ENCODE data around the gene TMEM72. TPM values are rescaled to one million over a fixed set of nuclear protein-coding genes. Genes with fewer than 3 reads are reported as not detected.

The TMEM72 gene
- total RNA-seq, 1 experiment from 2014 or later: not detected

DNA sequence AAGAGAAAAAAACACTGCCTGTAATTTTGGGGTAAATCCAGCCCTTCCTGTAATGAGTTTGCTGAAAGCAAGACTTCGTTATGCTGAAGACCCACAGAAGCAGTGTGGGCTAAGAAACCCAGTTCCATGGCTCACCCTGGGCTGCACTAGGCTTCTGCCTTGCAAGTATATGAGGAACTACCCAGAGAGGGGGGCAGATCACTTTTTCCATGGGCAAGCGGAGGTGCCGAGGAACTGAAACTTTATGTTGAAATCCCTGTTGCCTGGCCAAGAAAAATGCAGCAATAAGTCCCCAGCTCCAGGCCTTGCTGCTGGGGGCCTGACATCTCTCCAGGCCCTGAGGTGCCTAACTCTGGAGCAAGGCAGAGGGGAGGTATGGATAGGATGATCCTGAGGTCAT, 57.0 kb downstream of the TMEM72 start:
- DNase-seq: peak in 1 of 2 experiments; percentile 29
- BruUV-seq (replicated peaks): no TSS peak
- CTCF ChIA-PET: interaction anchor here (0.6 kb wide), 1 partner anchor 8 kb away, joined by 3 read pairs; the partner anchor contains the start of gene RASSF4
- no peak for TF ChIP-seq CTCF (IDR thresholded peaks at IDR 0.05; ENCODE audit: insufficient read depth in 1 of 2, low read depth in 1 of 2, low read length in 1 of 2, severe bottlenecking in 1 of 2, unreplicated experiment in 1 of 2)
- Histone ChIP-seq H3K4me3 (ENCODE audit: low read depth, low read length) (no peak overlapping the region), H3K4me1 (peaks cover 48% of the 10 kb centered on the region), H3K27me3 (replicated peaks; ENCODE audit: control insufficient read depth, insufficient read depth, low read length) (no peaks in the 10 kb centered on the region), H3K36me3 (ENCODE audit: control insufficient read depth, insufficient read depth, low read length) (0 out of 2 replicates have a peak, but pooled peaks cover 4% of the 10 kb centered on the region), H3K9me3 (no peaks in the 10 kb centered on the region)
- H3K27me3 Mint-ChIP-seq (ENCODE audit: insufficient read depth, unreplicated experiment): no peaks in the 10 kb centered on the region
- POLR2A ChIA-PET: no interaction called here
- no peak overlapping the region for H3K4me3 Mint-ChIP-seq (ENCODE audit: unreplicated experiment)
- intact Hi-C loops (cut with micrococcal nuclease; ENCODE audit: unreplicated experiment): no loop called here
- peaks cover 7% of the 10 kb centered on the region for H3K36me3 Mint-ChIP-seq (ENCODE audit: insufficient read depth, unreplicated experiment)
- H3K27ac Mint-ChIP-seq (ENCODE audit: unreplicated experiment): no peak overlapping the region
- H3K4me1 Mint-ChIP-seq (ENCODE audit: low read depth, unreplicated experiment): peaks cover 35% of the 10 kb centered on the region
- H3K9me3 Mint-ChIP-seq (ENCODE audit: unreplicated experiment): peaks cover 11% of the 10 kb centered on the region

DNA sequence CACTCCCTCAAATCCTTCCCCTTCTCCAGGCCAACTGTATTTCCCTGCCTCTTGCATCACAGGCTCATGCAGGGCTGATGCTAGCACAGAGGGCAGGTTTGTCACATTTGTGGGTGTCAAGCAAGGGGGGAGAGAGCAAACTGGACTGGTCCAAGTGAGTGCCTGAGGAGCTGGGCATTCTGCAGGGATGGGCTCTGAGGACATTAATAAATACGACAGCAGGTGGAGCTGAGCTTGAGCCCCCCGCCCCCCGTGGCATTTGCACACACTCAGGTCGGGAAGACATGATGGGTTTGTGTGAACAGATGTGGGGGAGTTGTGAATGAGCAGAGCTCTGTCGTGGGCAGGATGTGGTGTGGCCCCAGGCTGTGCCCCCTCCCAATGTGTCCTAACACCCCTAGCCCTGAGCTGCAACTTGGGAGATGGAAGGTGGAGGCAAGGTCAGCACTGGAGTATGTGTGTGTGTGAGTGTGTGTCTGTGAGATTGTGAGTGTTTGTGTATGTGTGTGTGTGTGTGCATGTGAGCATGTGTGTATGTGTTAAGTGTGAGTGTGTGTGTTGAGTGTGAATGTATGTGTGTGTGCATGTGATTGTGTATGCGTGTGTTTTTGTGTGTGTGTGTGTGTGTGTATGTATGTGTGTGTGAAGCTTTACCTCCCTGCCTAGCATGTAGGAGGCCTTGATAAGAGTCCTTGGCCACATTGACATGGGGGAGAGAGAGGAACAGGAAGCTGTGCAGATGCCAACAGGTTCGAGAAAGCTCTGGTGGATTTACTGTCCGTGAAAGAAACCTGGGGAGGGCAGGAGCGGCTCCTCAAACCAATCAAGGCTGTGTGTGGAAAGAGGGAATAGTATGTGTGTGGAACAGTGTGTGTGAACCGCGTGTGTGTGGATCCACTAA, 57.6 kb downstream of the TMEM72 start:
- H3K36me3 Mint-ChIP-seq (ENCODE audit: insufficient read depth, unreplicated experiment): peaks cover 6% of the 10 kb centered on the region
- intact Hi-C loops (cut with micrococcal nuclease; ENCODE audit: unreplicated experiment): no loop called here
- TF ChIP-seq CTCF (IDR thresholded peaks at IDR 0.05; ENCODE audit: insufficient read depth in 1 of 2, low read depth in 1 of 2, low read length in 1 of 2, severe bottlenecking in 1 of 2, unreplicated experiment in 1 of 2): no peak
- no peak overlapping the region for H3K4me3 ChIP-seq (ENCODE audit: low read depth, low read length)
- peaks cover 28% of the 10 kb centered on the region for H3K4me1 Mint-ChIP-seq (ENCODE audit: low read depth, unreplicated experiment)
- H3K27me3 Mint-ChIP-seq (ENCODE audit: insufficient read depth, unreplicated experiment): no peaks in the 10 kb centered on the region
- 0 out of 2 replicates have a peak, but pooled peaks cover 4% of the 10 kb centered on the region for H3K36me3 ChIP-seq (ENCODE audit: control insufficient read depth, insufficient read depth, low read length)
- peak in 1 of 2 experiments; percentile 22 for DNase-seq
- H3K9me3 ChIP-seq: no peaks in the 10 kb centered on the region
- peaks cover 11% of the 10 kb centered on the region for H3K9me3 Mint-ChIP-seq (ENCODE audit: unreplicated experiment)
- H3K27me3 ChIP-seq (replicated peaks; ENCODE audit: control insufficient read depth, insufficient read depth, low read length): no peaks in the 10 kb centered on the region
- ChIA-PET CTCF (no interaction called here), POLR2A (no interaction called here)
- H3K4me1 ChIP-seq: peaks cover 51% of the 10 kb centered on the region
- H3K4me3 Mint-ChIP-seq (ENCODE audit: unreplicated experiment): no peak overlapping the region
- H3K27ac Mint-ChIP-seq (ENCODE audit: unreplicated experiment): no peak overlapping the region
- BruUV-seq (replicated peaks): no TSS peak

DNA sequence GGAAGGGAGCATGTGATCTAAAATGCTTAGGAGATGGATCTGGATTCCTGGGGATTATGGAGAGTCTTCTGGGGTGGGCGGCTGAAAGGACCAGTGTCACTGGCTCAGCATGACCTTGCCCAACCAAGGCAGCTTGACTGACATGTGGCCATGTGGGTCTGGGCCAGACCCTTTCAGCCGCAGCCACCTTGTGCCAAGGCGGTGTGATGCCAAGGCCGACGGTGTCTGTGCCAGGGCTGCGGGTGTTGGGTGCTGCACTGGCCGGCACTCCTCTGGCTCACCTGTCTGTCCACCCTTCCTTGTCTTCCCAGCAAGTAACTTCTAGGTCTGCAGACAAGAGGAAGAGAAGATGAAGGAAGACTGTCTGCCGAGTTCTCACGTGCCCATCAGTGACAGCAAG, 58.7 kb downstream of the TMEM72 start:
- Histone ChIP-seq H3K4me1 (peaks cover 51% of the 10 kb centered on the region), H3K9me3 (no peaks in the 10 kb centered on the region), H3K36me3 (ENCODE audit: control insufficient read depth, insufficient read depth, low read length) (0 out of 2 replicates have a peak, but pooled peaks cover 4% of the 10 kb centered on the region), H3K4me3 (ENCODE audit: low read depth, low read length) (no peak overlapping the region), H3K27me3 (replicated peaks; ENCODE audit: control insufficient read depth, insufficient read depth, low read length) (no peaks in the 10 kb centered on the region)
- no peak for TF ChIP-seq CTCF (IDR thresholded peaks at IDR 0.05; ENCODE audit: insufficient read depth in 1 of 2, low read depth in 1 of 2, low read length in 1 of 2, severe bottlenecking in 1 of 2, unreplicated experiment in 1 of 2)
- H3K4me3 Mint-ChIP-seq (ENCODE audit: unreplicated experiment): no peak overlapping the region
- H3K36me3 Mint-ChIP-seq (ENCODE audit: insufficient read depth, unreplicated experiment): peaks cover 6% of the 10 kb centered on the region
- DNase-seq: no peak
- no peaks in the 10 kb centered on the region for H3K27me3 Mint-ChIP-seq (ENCODE audit: insufficient read depth, unreplicated experiment)
- H3K9me3 Mint-ChIP-seq (ENCODE audit: unreplicated experiment): peaks cover 11% of the 10 kb centered on the region
- ChIA-PET CTCF (no interaction called here), POLR2A (no interaction called here)
- H3K4me1 Mint-ChIP-seq (ENCODE audit: low read depth, unreplicated experiment): peaks cover 17% of the 10 kb centered on the region
- BruUV-seq (replicated peaks): no TSS peak
- intact Hi-C loops (cut with micrococcal nuclease; ENCODE audit: unreplicated experiment): no loop called here
- H3K27ac Mint-ChIP-seq (ENCODE audit: unreplicated experiment): no peak overlapping the region
